GM18505 (cell line): ENCODE data around the gene GIMAP4.
"Not testable (repeated sequence)": the region's sequence is repeated elsewhere in the genome, so short reads cannot be mapped to it uniquely, and the experiment has no call there.

Source experiments
- ATAC-seq: cut with Tn5 transposase; IDR thresholded peaks from one replicate; pipeline ENCODE4 v1.9.1; 2021; ENCODE audit not compliant: unreplicated experiment
- POLR2A ChIP-seq: IDR thresholded peaks from 4 replicates; pipeline ENCODE4 v1.6.1; 2011; ENCODE audit warnings: borderline replicate concordance; ENCODE audit not compliant: insufficient read depth, insufficient read length; ENCODE audit errors: extremely low read depth

GIMAP4 gene

DNA sequence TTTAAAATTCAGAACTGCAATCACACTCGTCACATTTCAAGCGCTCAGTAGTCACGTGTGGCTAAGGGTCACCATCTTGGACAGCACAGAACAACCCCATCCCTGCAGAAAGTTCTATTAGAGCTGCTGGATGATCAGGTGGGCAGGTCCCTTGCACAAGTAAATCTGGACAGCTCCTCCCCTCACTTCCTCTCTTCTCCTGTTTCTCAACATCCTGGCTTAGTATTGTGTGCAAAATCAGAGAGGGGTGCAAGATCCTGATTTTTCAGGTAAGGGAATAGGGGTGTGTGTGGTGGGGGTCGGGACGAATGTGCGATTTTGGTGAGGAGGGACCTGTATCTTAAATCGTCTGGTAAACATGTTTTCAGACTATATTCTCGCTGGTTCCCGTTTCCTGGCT lies at the start of gene GIMAP4:
Gene GIMAP4, plus strand, starts transcription at position 222 of the 400 bp plus-strand sequence. CDS start 2,512 bp downstream, outside the sequence.
- TF ChIP-seq POLR2A: no peak
- ATAC-seq: no peak

DNA sequence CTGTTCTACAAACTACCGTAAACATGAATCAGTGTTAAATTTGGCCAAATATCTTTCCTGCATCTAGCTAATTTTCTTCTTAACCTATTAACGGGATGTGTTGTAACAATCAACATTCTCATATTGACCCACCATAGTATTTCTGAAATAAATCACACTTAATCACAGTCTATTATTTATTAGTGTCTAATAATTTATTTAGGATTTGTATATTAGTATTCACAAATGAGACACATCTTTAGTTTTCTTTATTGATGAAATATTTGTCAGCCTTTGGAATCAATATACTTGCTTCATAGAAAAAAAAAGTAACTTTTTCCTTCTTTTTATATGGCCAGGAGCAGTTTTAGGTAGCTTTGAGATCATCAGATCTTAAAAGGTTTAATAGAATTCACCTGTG lies 47.9 kb upstream of the GIMAP4 start:
- no peak for ATAC-seq
- TF ChIP-seq POLR2A: no peak

GRCh38 chr7:150520145-150520544 lies 47.0 kb upstream of the GIMAP4 start:
- TF ChIP-seq POLR2A: no peak

GRCh38 chr7:150522931-150523330 lies 44.3 kb upstream of the GIMAP4 start:
- ATAC-seq: not testable (repeated sequence)

More at GRCh38 chr7:150520145-150520544, 47.0 kb upstream of the GIMAP4 start:
- ATAC-seq: no peak

DNA sequence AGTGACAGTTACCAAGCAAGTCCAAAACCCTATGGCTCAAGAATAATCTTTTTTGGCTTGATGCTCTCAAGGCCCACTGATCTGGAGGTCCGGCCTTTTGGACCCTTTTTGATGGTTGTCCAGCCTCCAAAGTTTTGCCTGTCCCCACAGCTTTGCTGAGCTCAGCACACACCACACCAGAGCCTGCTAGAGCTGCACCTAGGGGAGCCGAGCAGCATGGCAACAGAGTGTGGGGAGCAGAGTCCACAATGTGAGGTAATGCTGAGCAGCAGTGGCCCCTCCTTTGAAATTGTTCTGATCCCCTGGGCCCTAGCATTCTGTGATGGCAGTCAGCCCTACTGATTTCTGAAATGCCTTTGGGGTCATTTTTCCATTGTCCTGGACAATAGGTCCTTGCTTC lies 43.2 kb upstream of the GIMAP4 start:
- no peak for ATAC-seq
- TF ChIP-seq POLR2A: no peak

DNA sequence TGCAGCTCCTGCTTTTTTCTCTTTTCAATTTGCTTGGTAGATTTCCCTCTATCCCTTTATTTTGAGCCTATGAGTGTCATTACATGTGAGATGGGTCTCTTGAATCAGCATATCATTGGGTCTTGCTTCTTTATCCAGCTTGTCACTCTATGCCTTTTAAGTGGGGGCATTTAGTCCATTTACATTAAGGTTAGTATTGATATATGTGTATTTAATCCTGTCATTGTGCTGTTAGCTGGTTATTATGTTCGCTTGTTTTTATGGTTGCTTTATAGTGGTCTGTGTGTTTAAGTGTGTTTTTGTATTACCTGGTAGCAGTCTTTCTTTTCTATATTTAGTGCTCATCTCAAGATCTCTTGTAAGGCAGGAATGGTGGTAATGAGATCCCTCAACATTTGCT lies 35.5 kb upstream of the GIMAP4 start:
- ATAC-seq: no peak
- TF ChIP-seq POLR2A: no peak

DNA sequence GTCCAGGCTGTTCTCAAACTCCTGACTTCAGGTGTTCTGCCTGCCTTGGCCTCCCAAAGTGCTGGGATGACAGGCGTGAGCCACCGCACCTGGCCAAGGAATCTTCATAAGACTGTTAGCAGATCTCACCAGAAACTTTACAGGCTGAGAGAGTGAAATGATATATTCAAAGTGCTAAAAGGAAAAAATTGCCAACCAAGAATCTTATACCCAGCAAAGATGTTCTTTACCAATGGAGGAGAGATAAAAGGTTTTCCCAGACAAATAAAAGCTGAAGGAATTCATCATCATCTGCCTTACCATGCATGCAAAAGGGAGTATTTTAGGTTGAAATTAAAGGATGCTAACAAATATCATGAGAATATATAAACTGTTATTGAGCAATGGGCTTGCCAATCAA lies 28.9 kb upstream of the GIMAP4 start:
- ATAC-seq: no peak
- no peak for TF ChIP-seq POLR2A

GRCh38 chr7:150553163-150553562 lies 14.0 kb upstream of the GIMAP4 start:
- ATAC-seq: no peak
- TF ChIP-seq POLR2A: no peak

GRCh38 chr7:150556521-150557138 lies 10.6 kb upstream of the GIMAP4 start:
- no peak for ATAC-seq
- no peak for TF ChIP-seq POLR2A

GRCh38 chr7:150560486-150560885 lies 6.7 kb upstream of the GIMAP4 start:
- TF ChIP-seq POLR2A: no peak
- ATAC-seq: no peak

- ATAC-seq: no peak
These were observed 4.3 kb upstream of the GIMAP4 start for GRCh38 chr7:150562919-150563318.

DNA sequence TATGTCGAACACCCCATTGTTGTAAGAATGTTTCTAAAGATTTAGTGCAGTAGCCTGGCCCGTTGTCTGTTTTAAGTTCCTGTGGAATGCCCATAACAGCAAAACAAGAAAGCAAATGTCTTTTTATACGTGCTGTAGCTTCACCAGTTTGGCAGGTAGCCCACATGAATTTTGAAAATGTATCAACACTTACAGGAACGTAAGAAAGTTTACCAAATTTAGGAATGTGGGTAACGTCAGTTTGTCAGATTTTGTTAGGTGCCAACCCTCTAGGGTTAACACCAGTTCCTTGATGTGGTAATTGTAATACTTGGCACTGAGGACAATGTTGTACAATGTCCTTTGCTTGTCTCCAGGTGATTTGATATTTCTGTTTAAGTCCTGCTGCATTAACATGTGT lies 3.2 kb upstream of the GIMAP4 start:
- ATAC-seq: no peak
- no peak for TF ChIP-seq POLR2A

More at GRCh38 chr7:150562919-150563318, 4.3 kb upstream of the GIMAP4 start:
- TF ChIP-seq POLR2A: no peak

GRCh38 chr7:150564566-150564965 lies 2.6 kb upstream of the GIMAP4 start:
- TF ChIP-seq POLR2A: no peak
- no peak for ATAC-seq

- no peak for TF ChIP-seq POLR2A
- ATAC-seq: no peak
These were observed 2.0 kb upstream of the GIMAP4 start for GRCh38 chr7:150565239-150565638.

- no peak for ATAC-seq
- TF ChIP-seq POLR2A: no peak
These were observed 1.1 kb upstream of the GIMAP4 start for GRCh38 chr7:150566123-150566522.
